SK-N-SH treated with all-trans-retinoic acid at 6 μM for 48 hours (cell line): ENCODE data around the gene PCIF1.

Source experiments
- ATAC-seq: fragments of 200-7000 bp; cut with Tn5 transposase; 3 replicates; pipeline ENCODE4 v1.9.1; 2020; ENCODE audit warnings: mild to moderate bottlenecking, moderate library complexity
- ARNTL ChIP-seq: fragments of 450-650 bp; formaldehyde crosslinking; IDR thresholded peaks from 2 replicates; pipeline ENCODE4 v1.5.0; 2020; ENCODE audit warnings: low read depth, mild to moderate bottlenecking, moderate library complexity, borderline replicate concordance
- BACH2 ChIP-seq: fragments of 250-450 bp; sonication (Bioruptor Pico); IDR thresholded peaks from 2 replicates; pipeline ENCODE4 v1.9.0; 2021; ENCODE audit warnings: mild to moderate bottlenecking, borderline replicate concordance
- CREB5 ChIP-seq: fragments of 250-450 bp; sonication (Bioruptor Pico); IDR thresholded peaks from 2 replicates; pipeline ENCODE4 v1.5.1; 2020; ENCODE audit warnings: low read depth, mild to moderate bottlenecking, moderate library complexity
- CSDC2 ChIP-seq: fragments of 250-450 bp; sonication (Bioruptor Pico); IDR thresholded peaks from 2 replicates; pipeline ENCODE4 v1.5.0; 2020; ENCODE audit warnings: mild to moderate bottlenecking, moderate library complexity
- ESRRG ChIP-seq: fragments of 250-450 bp; sonication (Bioruptor Pico); IDR thresholded peaks from 2 replicates; pipeline ENCODE4 v1.6.1; 2021; ENCODE audit warnings: mild to moderate bottlenecking
- GLIS3 ChIP-seq: fragments of 250-450 bp; sonication (Bioruptor Pico); IDR thresholded peaks from 2 replicates; pipeline ENCODE4 v1.5.0; 2020; ENCODE audit warnings: mild to moderate bottlenecking, moderate library complexity
- ISL1 ChIP-seq: fragments of 250-450 bp; sonication (Bioruptor Pico); IDR thresholded peaks from 2 replicates; pipeline ENCODE4 v2.1.2; 2022; ENCODE audit warnings: mild to moderate bottlenecking, moderate library complexity
- OSR1 ChIP-seq: fragments of 250-450 bp; sonication (Bioruptor Pico); IDR thresholded peaks from 2 replicates; pipeline ENCODE4 v1.8.0; 2022; ENCODE audit warnings: moderate library complexity, mild to moderate bottlenecking, inconsistent platforms
- PPARA ChIP-seq: fragments of 250-450 bp; sonication (Bioruptor Pico); IDR thresholded peaks from 2 replicates; pipeline ENCODE4 v1.5.0; 2020; ENCODE audit warnings: mild to moderate bottlenecking, borderline replicate concordance
- RARB ChIP-seq: fragments of 250-450 bp; sonication (Bioruptor Pico); IDR thresholded peaks from 2 replicates; pipeline ENCODE4 v1.8.0; 2021; ENCODE audit warnings: mild to moderate bottlenecking, moderate library complexity
- SNAI2 ChIP-seq: fragments of 250-450 bp; sonication (Bioruptor Pico); IDR thresholded peaks from 2 replicates; pipeline ENCODE4 v1.5.0; 2020; ENCODE audit warnings: mild to moderate bottlenecking, moderate library complexity
- TCF4 ChIP-seq: fragments of 250-450 bp; sonication (Bioruptor Pico); IDR thresholded peaks from 2 replicates; pipeline ENCODE4 v1.8.0; 2021; ENCODE audit warnings: mild to moderate bottlenecking, moderate library complexity, borderline replicate concordance
- TOX ChIP-seq: fragments of 250-450 bp; sonication (Bioruptor Pico); IDR thresholded peaks from 2 replicates; pipeline ENCODE4 v1.8.0; 2021; ENCODE audit warnings: mild to moderate bottlenecking, moderate library complexity, borderline replicate concordance
- TSHZ2 ChIP-seq: fragments of 250-450 bp; sonication (Bioruptor Pico); IDR thresholded peaks from 2 replicates; pipeline ENCODE4 v1.5.0; 2020; ENCODE audit warnings: mild to moderate bottlenecking, moderate library complexity
- ZFP3 ChIP-seq: fragments of 250-450 bp; sonication (Bioruptor Pico); IDR thresholded peaks from 2 replicates; pipeline ENCODE4 v1.5.0; 2020; ENCODE audit warnings: mild to moderate bottlenecking, moderate library complexity
- ZFP30 ChIP-seq: fragments of 450-650 bp; formaldehyde crosslinking; IDR thresholded peaks from 2 replicates; pipeline ENCODE4 v1.5.0; 2022; ENCODE audit warnings: mild to moderate bottlenecking, moderate library complexity
- ZNF565 ChIP-seq: fragments of 450-650 bp; formaldehyde crosslinking; conservative IDR thresholded peaks from 2 replicates; pipeline ENCODE4 v1.5.0; 2020; ENCODE audit warnings: low read depth, mild to moderate bottlenecking, moderate library complexity
- ZNF70 ChIP-seq: fragments of 450-650 bp; formaldehyde crosslinking; IDR thresholded peaks from 2 replicates; pipeline ENCODE4 v1.5.0; 2020; ENCODE audit warnings: mild to moderate bottlenecking, moderate library complexity
- ZNF8 ChIP-seq: fragments of 450-650 bp; formaldehyde crosslinking; IDR thresholded peaks from 2 replicates; pipeline ENCODE4 v1.5.0; 2020; ENCODE audit warnings: mild to moderate bottlenecking, moderate library complexity

Gene PCIF1

DNA sequence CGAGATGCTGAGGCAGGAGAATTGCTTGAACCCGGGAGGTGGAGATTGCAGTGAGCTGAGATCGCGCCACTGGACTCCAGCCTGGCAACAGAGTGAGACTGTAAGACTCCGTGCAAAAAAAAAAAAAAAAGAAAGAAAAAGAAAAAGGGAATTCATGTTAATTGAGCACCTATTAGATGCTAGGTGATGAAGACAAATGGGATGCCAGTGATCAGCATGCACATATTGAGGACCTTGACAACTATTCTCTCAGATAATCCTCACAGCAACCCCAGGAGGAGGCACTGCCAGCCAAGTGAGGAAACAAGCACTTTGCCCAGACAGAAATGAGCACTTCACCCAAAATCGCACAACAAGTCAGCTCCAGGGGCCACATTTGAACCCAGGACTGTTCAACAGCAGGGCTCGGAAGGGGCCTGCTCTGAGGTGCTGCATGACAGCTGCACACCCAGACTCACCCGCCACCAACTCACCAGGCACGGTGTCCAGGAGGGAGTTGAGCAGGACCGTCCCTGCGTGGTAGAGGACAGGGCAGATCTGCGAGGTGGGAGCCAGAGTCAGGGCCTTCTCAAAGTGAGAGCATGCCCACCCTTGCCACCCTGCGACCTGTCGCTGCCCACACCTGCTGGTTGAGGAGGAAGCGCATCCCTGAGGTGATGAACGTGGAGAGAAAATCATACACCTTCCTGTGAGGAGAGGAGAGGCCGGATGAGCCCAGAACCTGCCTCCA lies 27.1 kb upstream of the PCIF1 start:
- ATAC-seq: no peak
- TF ChIP-seq ESRRG (CRISPR knock-in tag): no peak
- TF ChIP-seq ZNF8 (CRISPR knock-in tag): no peak
- no peak for TF ChIP-seq TOX (CRISPR knock-in tag)
- no peak for TF ChIP-seq ZNF70 (CRISPR knock-in tag)
- TF ChIP-seq PPARA: no peak
- TF ChIP-seq ZFP30 (CRISPR knock-in tag): no peak
- no peak for TF ChIP-seq BACH2 (CRISPR knock-in tag)
- no peak for TF ChIP-seq GLIS3 (CRISPR knock-in tag)
- TF ChIP-seq CSDC2: no peak
- no peak for TF ChIP-seq ZNF565
- no peak for TF ChIP-seq ISL1 (CRISPR knock-in tag)
- no peak for TF ChIP-seq ZFP3 (CRISPR knock-in tag)
- no peak for TF ChIP-seq CREB5 (CRISPR knock-in tag)
- TF ChIP-seq ARNTL: no peak
- no peak for TF ChIP-seq RARB (CRISPR knock-in tag)

GRCh38 chr20:45908084-45908483 lies 26.4 kb upstream of the PCIF1 start:
- no peak for ATAC-seq
- TF ChIP-seq CREB5 (CRISPR knock-in tag): no peak
- TF ChIP-seq TCF4: no peak
- TF ChIP-seq ZFP30 (CRISPR knock-in tag): no peak
- no peak for TF ChIP-seq TOX (CRISPR knock-in tag)
- TF ChIP-seq RARB (CRISPR knock-in tag): no peak
- no peak for TF ChIP-seq ZNF70 (CRISPR knock-in tag)

- TF ChIP-seq TSHZ2: no peak
- no peak for ATAC-seq
Measured at GRCh38 chr20:45909336-45909808, 25.1 kb upstream of the PCIF1 start.

- TF ChIP-seq OSR1: no peak
- no peak for TF ChIP-seq ESRRG (CRISPR knock-in tag)
- no peak for ATAC-seq
Measured at GRCh38 chr20:45909817-45910669, 24.4 kb upstream of the PCIF1 start.

- TF ChIP-seq SNAI2 (CRISPR knock-in tag) (no peak), ZNF70 (CRISPR knock-in tag) (no peak), ISL1 (CRISPR knock-in tag) (no peak)
- TF ChIP-seq, all 23 proteins: peak for 0
- peak; percentile 90 for ATAC-seq
Measured at GRCh38 chr20:45910670-45911485, 23.6 kb upstream of the PCIF1 start.
